HG03097 (cell line): ENCODE results near the gene CNNM2.

Experiments
- ATAC-seq: cut with Tn5 transposase; IDR thresholded peaks from one replicate; pipeline ENCODE4 v1.9.1; 2021; ENCODE audit not compliant: unreplicated experiment, low FRiP score

The CNNM2 gene

DNA sequence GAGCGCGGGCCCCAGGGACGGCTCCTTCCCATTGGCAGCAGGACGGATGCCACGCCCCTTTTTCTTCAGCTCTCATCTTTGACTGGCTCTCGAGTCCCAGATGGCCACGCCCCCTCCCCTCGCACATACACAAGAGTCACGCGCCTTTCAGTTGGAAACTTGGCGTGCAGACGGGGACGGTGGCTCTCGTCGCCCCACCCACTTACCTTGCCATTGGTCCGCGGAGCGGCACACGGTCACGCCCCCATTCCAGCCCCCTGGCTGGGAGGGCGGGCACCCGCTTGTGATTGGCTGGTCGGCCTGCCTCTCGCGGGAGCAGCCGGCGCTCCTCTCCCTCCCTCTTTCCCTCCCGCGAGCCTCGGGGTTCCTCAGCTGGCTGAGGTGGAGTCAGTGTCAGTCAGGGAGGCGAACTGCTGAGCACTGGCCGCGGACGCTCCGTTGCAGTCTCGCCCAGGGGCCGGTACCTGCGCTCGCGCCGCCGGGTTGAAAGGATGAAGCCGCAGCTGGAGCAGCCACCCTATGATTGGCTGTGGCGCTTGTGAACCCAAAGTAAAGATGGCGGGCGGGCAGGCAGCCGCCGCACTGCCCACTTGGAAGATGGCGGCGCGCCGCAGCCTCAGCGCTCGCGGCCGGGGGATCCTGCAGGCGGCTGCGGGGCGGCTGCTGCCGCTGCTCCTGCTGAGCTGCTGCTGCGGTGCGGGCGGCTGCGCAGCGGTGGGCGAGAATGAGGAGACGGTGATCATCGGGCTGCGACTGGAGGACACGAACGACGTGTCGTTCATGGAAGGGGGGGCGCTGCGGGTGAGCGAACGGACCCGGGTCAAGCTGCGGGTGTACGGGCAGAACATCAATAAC is at the start of gene CNNM2:
TSS of gene CNNM2 (plus strand) at position 333 of the 855 bp plus-strand sequence. CDS start at position 520, 187 bp downstream.
- ATAC-seq = peak; percentile 84

- no peak for ATAC-seq
These were observed 49.2 kb upstream of the CNNM2 start for GRCh38 chr10:102868911-102869257.

- no peak for ATAC-seq
These were observed 48.6 kb upstream of the CNNM2 start, which contains the start of gene AS3MT for GRCh38 chr10:102869258-102870198. TSS of gene AS3MT (plus strand) at chr10:102869470. CDS start at chr10:102869593, 123 bp downstream.

- no peak for ATAC-seq
These were observed 47.9 kb upstream of the CNNM2 start for GRCh38 chr10:102870221-102870620.

DNA sequence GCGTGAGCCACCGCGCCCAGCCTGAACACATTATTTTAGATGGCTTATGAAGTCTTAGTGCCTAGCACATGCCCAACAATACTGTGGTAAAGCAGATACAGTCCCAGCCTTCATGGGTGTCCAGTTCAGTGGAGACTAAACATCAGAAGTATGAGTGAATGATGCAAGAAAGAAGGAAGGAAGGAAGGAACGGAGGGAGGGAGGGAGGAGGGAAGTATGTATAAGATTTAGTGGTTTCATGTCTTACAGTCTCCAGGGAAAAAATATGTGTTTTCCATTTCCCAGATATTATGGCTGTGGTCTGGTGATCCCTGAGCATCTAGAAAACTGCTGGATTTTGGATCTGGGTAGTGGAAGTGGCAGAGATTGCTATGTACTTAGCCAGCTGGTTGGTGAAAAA is 45.9 kb upstream of the CNNM2 start:
- no peak for ATAC-seq

DNA sequence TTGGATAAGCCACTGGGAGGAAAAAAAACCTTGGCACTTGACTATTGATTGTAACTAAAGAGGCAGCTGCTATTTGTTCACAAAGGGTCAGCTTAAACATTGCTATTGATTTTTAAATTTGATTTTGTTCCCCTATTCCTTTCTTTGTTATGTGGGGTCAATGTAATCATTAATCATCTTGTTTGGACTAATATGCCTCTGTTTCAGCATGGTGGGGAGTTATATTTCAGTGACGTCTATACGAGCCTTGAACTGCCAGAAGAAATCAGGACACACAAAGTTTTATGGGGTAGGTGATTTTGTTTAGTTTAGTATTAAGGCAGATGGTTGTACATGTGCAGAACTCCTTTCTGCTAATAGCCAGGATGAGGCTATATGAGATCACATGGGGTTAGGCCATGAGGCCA is 41.3 kb upstream of the CNNM2 start:
- no peak for ATAC-seq

- no peak for ATAC-seq
These were observed 39.5 kb upstream of the CNNM2 start for GRCh38 chr10:102878629-102879028.

DNA sequence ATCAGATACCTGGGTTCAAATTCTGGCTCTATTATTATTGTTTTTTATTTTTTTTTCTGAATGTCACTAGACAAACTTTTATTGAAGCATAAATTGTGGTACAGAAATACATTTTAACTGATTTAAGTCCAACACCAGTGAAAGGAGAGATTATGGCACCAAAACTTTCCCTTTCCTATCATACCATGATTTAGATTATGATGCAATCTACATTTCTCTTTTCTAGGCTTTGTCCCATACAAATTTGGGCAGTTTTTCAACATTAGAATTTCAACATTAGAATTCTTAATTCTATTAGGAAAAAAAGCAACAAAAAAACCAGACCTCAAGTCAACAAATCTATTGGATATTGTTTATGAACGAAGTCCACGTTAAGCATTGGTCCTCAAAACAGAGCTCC is 37.8 kb upstream of the CNNM2 start:
- no peak for ATAC-seq

GRCh38 chr10:102888048-102888447 is 30.0 kb upstream of the CNNM2 start:
- no peak for ATAC-seq

DNA sequence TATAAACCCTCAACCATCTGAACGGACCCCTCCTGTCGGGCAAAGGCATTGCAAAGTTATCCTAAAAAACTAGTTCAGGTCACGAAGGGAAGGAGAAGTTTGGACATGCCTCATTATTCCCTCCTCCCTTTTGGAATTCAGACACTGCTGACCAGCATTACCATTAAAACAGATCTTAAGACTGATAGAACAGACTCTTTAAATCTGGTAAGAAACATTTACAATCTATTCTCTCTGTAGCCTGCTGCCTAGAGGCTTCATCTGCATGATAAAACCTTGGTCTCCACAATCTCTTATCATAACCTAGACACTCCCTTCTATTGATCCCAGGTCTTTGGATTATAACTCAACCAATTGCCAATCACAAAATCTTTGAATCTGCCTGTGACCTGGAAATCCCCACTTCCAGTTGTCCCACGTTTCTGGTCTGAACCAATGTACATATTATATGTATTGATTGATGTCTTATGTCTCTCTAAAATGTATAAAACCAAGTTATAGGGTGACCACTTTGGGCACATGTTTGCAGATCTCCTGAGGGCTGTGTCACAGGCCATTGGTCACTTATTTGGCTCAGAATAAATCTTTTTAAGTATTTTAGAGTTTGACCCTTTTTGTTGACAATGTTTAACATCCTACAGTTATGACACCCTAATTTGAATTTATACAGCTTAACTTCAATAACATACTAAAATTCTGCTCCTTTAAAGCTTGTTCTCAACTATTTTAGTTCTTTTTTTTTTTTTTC is 23.5 kb upstream of the CNNM2 start:
- no peak for ATAC-seq

DNA sequence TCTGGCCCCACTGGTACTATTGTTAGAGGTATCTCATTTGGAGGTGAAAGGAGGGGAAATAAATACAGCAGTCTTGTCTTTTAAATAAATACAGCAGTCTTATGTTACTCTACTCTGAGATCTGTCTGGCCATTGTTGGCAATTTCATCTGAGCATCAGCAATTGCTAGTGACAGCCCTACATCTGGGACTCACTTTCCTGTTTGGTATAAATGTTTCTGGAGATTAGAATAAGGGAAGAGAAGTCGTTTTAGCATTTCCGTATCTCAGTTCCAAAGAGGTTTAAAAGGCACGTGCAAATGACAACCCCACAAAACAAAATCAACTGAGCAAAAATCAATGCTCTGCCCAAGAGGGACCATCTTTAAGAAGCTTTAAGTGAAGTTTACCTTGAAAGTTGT is 18.1 kb upstream of the CNNM2 start:
- ATAC-seq = no peak

DNA sequence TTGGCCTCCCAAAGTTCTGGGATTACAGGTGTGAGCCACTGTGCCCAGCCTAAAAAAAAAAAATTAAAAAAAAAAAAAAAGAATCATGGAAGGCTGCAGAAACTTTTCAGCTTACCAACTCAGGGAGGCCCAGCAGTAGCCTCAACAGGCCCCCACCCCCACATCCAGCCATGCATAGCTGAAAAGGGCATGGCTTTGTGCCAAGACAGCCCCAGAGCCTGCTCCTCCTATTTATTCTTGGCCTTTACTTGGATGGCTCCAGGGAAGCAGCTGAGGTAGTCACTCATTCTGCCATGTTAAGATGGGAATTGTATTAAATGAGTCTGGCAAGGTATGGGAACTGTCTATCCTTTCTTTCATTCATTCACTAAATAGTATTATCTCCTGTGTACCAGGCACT is 13.7 kb upstream of the CNNM2 start:
- ATAC-seq = no peak

DNA sequence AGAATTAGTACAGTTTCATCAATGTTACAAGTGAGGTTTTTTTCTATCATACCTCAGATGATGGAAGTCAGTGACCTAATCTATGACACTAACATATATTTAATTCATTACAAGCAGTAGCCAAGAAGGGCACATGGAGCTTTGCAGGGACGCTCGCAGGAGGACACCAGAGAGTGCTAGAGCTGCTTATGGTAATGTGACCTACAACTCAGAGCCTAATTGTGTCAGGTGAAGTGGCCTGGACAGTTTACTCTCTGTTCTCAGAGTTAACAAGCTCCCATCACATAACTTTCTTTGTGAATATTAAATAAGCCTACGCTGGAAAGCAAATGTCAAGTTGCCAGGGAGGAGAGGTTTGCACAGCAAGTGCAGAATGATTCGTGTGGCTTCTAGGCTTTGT is 11.6 kb upstream of the CNNM2 start:
- ATAC-seq = no peak

GRCh38 chr10:102914781-102915180 is 3.3 kb upstream of the CNNM2 start:
- no peak for ATAC-seq

GRCh38 chr10:102916173-102916572 is 1.9 kb upstream of the CNNM2 start:
- no peak for ATAC-seq

GRCh38 chr10:102917314-102917961 is 656 bp upstream of the CNNM2 start:
- peak; percentile 45 for ATAC-seq

DNA sequence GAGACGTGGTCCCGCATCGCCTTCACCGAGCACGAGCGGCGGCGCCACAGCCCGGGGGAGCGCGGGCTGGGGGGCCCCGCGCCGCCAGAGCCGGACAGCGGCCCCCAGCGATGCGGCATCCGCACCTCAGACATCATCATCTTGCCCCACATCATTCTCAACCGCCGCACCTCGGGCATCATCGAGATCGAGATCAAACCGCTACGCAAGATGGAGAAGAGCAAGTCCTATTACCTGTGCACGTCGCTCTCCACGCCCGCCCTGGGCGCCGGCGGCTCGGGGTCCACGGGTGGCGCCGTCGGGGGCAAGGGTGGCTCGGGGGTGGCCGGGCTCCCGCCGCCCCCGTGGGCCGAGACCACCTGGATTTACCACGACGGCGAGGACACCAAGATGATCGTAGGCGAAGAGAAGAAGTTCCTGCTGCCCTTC is 737 bp downstream of the CNNM2 start:
- no peak for ATAC-seq

DNA sequence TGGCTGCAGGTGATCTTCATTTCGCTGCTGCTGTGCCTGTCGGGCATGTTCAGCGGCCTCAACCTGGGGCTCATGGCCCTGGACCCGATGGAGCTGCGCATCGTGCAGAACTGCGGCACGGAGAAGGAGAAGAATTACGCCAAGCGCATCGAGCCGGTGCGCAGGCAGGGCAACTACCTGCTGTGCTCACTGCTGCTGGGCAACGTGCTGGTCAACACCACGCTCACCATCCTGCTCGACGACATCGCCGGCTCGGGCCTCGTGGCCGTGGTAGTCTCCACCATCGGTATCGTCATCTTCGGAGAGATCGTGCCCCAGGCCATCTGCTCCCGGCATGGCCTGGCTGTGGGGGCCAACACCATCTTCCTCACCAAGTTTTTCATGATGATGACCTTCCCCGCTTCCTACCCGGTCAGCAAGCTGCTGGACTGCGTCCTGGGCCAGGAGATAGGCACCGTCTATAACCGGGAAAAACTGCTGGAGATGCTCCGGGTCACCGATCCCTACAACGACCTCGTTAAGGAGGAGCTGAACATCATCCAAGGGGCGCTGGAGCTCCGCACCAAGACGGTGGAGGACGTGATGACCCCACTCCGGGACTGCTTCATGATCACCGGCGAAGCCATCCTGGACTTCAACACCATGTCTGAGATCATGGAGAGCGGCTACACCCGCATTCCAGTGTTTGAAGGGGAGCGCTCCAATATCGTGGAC is 1.3 kb downstream of the CNNM2 start:
- ATAC-seq = no peak

DNA sequence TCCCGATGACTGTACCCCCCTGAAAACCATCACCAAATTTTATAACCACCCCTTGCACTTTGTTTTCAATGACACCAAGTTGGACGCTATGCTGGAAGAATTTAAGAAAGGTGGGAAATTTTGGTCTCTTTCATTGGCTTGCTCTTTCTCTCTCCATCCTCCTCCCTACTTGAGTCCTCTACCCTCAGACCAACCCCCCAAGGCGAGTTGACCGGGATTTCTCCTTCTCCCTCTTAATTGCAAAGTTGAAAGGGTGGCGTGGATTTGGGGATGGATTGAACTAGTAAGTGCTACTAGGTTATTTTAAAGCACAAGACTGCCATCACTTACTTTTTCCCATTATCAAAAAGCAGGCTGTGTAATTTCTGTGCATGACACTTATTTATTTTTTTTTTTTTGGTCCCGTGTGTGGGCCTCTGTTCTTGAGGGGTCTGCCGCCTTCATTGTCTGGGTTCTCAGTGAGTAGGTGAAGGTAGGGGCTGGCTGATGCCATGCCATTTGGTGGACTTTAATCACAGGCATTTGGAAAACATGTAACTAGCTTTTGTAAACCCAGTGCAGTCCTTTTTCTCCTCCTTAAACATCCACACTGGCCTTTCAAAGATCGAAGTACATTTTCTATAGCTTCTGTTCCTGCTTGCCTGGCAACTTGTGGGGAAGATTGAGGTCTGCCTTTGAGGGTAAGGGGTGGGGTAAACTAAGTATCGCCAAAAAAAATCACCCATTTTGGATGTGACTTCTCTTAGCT is 2.1 kb downstream of the CNNM2 start:
- ATAC-seq = no peak
